NK-92 treated with Interleukin-12 subunit alpha and Interleukin-12 subunit beta, amount 100 ng/mL, for 24 hours (cell line): ENCODE data around the gene ADCY2.
A peak's percentile ranks its signal among the peaks of the same experiment; 100 is the strongest.

Experiments
- DNase-seq: peaks from one replicate; lab custom pipeline; 2025; lab: John Stamatoyannopoulos, UW

Gene ADCY2

DNA sequence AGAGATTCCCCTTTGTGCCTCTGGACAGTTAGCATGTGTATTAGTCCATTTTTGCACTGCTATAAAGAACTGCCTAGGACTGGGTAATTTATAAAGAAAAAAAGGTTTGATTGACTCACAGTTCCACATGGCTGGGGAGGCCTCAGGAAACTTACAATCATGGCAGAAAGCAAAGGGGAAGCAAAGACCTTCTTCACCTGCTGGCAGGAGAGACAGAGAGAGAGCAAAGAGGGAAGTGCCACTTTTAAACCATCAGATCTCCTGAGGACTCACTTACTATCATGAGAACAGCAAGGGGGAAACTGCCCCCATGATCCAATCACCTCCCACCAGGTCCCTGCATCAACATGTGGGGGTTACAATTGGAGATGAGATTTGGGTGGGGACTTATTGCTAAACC is 449.0 kb downstream of the ADCY2 start:
- no peak for DNase-seq

- DNase-seq = no peak
Observed at GRCh38 chr5:7845557-7845956, 449.6 kb downstream of the ADCY2 start.

DNA sequence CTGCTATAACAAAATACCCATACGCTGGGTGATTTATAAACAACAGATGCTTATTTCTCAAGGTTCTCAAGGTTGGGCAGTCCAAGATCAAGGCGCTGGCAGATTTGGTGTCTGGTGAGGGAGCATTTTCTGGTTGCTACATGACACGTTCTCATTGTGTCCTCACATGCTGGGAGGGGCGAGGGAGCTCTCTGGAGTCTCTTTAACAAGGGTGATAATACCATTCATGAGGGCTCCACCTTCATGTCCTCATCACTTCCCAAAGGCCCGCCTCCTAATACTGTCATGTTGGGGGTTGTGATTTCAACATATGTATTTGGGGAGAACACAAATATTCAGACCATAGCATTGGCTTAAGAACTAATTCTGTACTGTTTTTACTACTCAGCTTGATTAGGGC is 450.4 kb downstream of the ADCY2 start:
- no peak for DNase-seq

GRCh38 chr5:7848296-7848695 is 452.4 kb downstream of the ADCY2 start:
- DNase-seq = no peak

DNA sequence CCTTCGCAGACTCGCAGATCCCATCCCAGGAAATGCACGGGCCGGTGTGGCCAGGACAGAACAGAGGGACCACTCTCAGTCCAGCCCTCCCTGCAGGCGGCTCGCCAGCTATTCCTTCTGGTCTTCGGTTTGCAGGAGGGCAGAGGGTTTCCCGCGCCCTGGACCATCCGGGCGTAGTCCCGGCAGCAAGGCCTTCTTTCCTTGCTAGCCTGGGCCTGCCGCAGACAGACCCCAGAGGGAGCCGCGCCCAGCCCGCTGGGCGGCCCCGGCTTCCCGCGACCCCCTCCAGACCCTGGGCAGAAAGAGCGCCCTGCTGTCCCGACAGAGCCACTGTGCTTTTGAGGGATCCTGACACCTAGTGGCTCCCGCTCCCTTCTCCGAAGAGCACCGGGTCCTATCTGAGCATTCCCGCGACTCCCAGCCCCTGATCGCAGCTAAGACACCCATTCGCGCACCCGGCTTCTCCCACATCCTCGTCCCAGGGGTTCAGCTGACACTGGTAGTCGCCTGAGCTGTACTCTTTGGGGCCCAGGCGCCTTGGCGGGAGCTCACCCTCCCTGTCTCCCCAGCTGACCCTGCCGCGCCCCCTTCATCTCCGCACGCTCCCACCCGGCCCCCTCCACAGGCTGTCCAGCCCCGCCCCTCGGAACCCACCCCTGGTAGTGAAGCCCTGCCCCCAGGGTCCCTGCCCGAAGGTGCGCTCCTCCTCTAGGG is 453.9 kb downstream of the ADCY2 start:
- no peak for DNase-seq

- no peak for DNase-seq
Observed at GRCh38 chr5:7850395-7851239, 454.7 kb downstream of the ADCY2 start, which contains the start of gene CFAP90. Gene CFAP90, minus strand, starts transcription at chr5:7851133. Its CDS starts 112 bp downstream, at chr5:7851021.

DNA sequence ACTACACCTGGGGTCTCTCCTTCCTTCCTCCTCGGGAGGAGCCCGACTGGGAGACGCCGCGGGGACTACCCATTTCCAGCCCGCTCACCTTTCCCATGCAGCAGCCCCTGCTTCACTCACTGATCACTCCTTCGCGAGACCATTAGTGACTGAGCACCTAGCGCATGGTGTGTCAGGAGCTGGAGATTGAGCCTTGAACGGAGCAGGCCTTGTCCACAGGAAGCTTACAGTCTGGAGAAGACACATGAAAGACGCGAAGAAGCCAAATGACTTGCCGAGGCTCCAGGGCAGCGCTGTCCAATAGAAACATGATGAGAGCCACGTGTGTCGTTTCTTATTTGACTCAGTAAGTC is 455.3 kb downstream of the ADCY2 start:
- no peak for DNase-seq

- DNase-seq = no peak
Observed at GRCh38 chr5:7851617-7852289, 455.8 kb downstream of the ADCY2 start.

GRCh38 chr5:7852542-7852941 is 456.6 kb downstream of the ADCY2 start:
- no peak for DNase-seq

DNA sequence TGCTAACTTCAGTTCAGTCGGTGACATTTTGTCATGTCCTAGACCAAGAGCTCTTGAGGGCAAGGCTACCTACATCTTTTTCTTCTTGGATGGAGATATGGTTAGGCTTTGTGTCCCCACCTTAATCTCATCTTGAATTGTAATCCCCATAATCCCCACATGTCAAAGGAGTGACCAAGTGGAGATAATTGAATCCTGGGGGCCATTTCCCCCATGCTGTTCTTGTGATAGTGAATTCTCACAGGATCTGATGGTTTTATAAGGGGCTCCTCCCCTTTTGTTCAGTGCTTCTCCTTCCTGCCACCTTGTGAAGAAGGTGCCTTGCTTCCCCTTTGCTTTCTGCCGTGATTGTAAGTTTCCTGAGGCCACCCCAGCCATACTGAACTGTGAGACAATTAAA is 457.1 kb downstream of the ADCY2 start:
- DNase-seq = no peak

DNA sequence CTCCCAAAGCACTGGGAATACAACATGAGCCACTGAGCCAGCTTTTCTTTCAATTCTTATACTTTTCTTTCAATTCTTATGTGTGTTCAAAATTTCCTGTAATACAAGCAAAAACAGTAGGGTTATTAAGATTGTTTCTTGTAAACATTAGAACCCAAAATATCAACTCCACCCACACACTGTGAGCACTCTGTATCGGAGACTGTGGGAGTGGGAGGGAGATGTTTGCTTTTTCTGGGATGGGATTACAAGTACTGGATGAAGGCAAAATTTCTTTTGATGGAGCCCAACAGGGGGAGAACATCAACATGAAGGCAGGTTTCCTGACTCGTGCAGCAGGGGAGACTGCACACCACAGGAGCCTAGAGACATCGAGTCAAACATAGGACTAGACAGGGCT is 459.7 kb downstream of the ADCY2 start:
- no peak for DNase-seq

DNA sequence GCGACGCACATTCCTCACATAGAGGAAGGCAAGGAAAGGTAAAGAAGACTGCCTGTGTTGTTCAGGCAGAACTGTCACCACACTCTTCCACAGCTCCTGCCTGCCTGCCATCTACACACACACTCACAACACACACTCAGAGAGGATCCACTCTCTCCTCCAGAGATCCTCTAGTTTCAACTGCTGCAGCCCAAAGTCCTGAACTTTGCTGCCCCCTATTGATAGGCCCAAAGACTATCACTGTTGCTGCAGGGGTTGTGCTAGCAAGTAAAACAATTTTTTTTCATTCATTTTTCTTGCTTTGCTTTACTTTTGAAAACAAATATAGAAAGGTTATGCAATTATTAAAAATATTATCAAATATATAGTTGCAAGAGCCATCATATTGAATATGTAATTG is 460.9 kb downstream of the ADCY2 start:
- no peak for DNase-seq

GRCh38 chr5:7857361-7857760 is 461.4 kb downstream of the ADCY2 start:
- no peak for DNase-seq

DNA sequence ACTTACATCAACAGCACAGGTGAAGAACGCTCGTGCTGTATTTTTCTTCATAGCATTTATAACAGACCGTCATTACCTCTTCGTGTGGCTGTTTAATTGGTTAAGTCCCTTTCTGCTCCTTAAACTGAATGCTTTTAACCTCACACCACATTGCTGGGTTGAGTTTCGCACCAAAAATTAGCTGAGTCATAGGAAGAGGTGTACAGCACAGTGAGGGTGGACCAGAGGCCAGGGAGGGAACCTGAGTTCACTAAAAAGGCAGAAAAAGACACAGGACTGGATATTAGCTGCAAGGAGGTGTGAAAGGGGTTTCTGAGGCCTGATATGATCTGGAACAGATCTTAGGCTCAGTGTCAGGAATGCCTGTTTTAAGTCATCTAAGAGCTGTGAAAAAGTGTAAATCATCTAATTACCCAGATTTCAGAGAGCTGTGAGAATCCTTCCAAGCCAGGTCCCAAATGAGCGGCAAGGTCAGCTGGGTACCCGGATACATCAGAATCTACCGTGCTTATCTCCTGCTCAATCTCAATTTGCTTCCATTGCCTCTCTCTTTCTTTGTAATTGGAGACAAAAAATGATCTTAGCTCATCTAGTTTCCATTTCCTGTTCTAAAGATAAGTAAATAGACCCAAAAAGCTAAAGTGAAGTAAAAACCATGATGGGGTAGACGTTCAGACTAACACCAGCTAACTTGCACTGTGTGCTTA is 462.1 kb downstream of the ADCY2 start:
- peak; percentile 4 for DNase-seq

GRCh38 chr5:7866196-7866595 is 470.3 kb downstream of the ADCY2 start:
- no peak for DNase-seq

DNA sequence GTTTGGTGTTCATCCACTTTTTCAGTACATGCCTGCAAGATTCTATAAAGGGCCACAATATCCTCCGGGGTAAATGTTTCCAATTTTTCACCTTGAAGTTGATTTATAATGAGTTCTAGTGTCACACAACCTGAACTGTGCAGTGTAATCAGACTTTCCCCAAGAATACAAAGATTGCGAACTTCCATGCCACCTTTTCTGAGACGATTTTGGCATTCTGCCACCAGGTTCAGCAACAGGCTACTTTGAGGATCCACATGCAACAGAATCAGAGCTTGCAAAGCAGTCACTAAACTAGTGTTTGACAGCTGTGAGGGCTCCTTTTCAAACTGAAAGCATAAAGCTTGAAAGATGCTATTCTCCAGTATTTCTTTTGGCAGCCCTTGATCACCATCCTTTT is 471.3 kb downstream of the ADCY2 start:
- no peak for DNase-seq

DNA sequence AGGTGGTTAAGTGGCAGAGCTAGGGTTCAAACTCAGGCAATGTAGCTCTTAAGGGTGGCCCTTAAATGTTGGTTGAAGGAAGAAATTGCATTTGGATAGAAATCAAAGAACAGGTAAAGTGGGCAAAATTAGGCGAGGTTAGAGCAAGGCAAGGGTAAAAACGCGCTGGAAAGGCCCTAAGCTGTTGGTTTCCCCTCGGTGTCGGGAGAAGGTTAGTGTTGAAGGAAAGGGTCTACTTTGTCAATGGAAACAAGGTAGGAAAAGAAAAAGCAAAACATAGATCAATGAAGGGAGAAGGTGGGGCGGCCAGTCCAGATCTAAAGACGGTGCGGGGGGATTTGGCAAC is 472.5 kb downstream of the ADCY2 start:
- no peak for DNase-seq

DNA sequence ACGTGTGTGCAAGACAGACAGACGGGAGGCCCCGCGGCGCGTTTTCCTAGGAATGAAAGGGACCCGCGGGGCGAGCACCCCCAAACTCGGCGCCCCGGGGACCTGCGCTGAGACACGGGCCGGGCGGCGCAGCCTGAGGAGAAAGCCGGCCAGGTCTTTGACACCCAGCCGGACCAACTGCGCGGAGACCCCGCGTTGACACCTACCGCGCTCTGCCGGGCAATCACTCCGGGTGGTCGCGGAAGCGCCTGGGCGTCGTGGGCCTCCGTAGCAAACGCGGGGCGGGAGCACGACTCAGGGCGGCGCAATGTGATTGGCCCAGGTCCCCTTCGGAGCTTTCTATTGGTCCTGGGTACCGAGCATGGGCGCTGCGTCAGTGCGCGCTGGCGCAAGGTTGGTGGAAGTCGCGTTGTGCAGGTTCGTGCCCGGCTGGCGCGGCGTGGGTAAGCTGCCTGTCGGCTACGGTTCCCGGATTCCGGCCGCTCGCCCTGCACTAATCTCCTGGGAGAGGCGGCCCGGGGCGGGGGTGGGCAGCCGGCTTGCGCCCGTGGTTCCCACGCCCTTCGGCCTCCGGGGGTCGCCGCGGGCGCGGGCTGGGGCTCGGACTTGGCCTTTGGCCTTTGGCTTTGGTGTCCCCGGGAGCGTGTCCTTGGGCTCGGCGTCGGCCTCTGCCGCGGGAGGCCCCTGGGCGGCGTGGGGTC is 473.0 kb downstream of the ADCY2 start, which contains the start of the genes FASTKD3 and MTRR:
Gene FASTKD3 (minus strand): TSS at position 259 of the 701 bp plus-strand sequence. CDS start 948 bp downstream, outside the sequence.
Gene MTRR (plus strand): TSS at position 376 of the 701 bp plus-strand sequence. CDS start 1,647 bp downstream, outside the sequence.
- DNase-seq = peak; percentile 89

- peak; percentile 36 for DNase-seq
Observed at GRCh38 chr5:7869474-7870136, 473.7 kb downstream of the ADCY2 start.

DNA sequence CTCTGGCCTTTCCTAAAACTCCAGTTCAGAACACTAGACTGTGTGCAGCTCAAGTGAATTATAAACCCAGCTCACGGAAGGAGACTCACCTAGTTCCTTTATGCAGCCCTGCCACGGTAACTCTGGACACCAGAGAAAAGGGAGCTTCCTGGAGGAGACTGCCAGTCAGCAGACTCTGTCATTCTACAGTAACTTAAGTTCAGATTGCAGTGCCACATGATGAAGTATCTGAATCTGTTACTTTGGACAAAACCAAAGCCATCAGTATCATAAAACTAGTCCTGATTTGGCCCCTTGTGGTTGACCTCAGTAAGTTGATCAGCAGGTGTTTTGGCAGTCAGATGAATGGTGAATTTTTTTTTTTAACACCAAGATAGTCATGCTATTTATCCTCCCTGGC is 475.7 kb downstream of the ADCY2 start:
- DNase-seq = no peak
